Measurements from ENCODE around the gene ZC3H12D. TPM values are rescaled to one million over a fixed set of nuclear protein-coding genes. Genes with fewer than 3 reads are reported as not detected.

ZC3H12D gene
- total RNA-seq, 4 donors from 2014 or later: 0.42 to 2.2 (median 0.92) TPM

DNA sequence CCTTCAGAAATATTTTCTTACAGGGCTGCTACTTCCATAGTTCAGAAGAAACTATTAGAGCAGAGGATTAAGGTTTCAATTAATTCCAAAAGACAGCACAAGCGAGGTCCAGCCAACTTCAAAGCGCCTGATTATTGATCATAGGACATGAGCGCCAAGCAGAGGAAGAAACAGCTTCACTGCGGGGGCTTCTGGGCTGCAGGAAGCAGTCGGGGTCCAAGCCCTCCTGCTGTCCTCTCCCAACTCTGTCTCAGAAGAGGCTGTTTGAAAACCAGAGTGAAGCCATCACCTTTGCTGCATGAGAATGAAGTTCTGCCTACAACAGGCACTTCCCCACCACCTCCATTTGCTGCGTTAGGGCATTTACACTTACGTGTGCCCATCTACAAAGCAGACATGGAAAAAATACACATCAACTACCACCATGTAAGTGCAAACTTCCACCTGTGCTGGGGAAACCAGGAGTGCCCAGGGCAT, 60.8 kb downstream of the ZC3H12D start:
- WGBS, 2 donors: 53% methylated on average over 7 of the region's 7 CpGs
- intact Hi-C loops (cut with DNase I; ENCODE audit: low total_unique reads): no loop called here

DNA sequence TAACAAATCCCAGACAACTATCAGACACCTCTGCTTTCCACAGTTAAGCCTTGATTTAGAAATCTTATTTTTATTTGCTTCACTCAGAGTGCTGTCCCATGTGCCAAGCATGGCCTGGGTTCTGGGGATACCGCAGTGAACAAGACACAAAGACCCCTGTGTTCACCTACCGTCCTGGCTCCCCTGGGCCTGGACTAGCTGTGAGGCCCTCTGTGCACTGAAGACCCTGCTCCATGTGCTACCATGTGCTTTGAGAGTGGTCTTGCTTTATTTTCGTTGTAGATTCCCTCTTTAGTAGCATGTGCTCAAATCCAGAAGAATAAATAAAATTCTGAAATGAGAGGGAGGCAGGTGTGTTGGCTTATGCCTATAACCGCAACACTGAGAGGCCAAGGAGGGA, 62.2 kb downstream of the ZC3H12D start:
- intact Hi-C loops (cut with DNase I; ENCODE audit: low total_unique reads): no loop called here
- WGBS, 2 donors: 92 to 96% methylated on average over 4 of the region's 4 CpGs
- no peak for DNase-seq (ENCODE audit: low spot score in 2 of 2)
- H3K4me3 ChIP-seq (ENCODE audit: low read depth, poor library complexity, severe bottlenecking): no peak overlapping the region
- no peak for TF ChIP-seq POLR2A (IDR thresholded peaks at IDR 0.05)
- TF ChIP-seq, protein P1, sequence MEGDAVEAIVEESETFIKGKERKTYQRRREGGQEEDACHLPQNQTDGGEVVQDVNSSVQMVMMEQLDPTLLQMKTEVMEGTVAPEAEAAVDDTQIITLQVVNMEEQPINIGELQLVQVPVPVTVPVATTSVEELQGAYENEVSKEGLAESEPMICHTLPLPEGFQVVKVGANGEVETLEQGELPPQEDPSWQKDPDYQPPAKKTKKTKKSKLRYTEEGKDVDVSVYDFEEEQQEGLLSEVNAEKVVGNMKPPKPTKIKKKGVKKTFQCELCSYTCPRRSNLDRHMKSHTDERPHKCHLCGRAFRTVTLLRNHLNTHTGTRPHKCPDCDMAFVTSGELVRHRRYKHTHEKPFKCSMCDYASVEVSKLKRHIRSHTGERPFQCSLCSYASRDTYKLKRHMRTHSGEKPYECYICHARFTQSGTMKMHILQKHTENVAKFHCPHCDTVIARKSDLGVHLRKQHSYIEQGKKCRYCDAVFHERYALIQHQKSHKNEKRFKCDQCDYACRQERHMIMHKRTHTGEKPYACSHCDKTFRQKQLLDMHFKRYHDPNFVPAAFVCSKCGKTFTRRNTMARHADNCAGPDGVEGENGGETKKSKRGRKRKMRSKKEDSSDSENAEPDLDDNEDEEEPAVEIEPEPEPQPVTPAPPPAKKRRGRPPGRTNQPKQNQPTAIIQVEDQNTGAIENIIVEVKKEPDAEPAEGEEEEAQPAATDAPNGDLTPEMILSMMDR (IDR thresholded peaks at IDR 0.05): no peak

More for the DNA sequence above, 60.8 kb downstream of the ZC3H12D start:
- no peak overlapping the region for H3K4me3 ChIP-seq (ENCODE audit: low read depth, poor library complexity, severe bottlenecking)
- TF ChIP-seq POLR2A (IDR thresholded peaks at IDR 0.05): no peak
- TF ChIP-seq, protein P1 (IDR thresholded peaks at IDR 0.05): no peak
- DNase-seq (ENCODE audit: low spot score in 2 of 2): no peak

DNA sequence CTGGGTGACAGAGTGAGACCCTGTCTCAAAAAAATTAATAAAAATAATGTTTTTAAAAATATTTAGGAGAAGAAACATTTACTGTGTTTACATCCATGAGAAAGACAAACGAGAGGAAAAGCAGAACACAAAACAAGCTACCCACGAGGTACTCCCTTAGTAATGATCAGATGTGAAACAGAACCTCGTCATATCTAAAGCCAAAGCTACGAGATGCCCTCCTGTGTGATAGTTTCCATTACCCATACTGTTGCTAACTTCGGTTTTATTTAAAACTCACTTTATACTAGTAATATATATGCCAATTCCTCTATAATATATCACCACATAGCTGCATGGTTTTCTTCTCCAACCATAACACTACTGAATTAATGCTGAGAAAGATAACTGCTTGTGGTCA, 63.7 kb downstream of the ZC3H12D start:
- no peak for DNase-seq (ENCODE audit: low spot score in 2 of 2)
- intact Hi-C loops (cut with DNase I; ENCODE audit: low total_unique reads): no loop called here
- no peak for TF ChIP-seq POLR2A (IDR thresholded peaks at IDR 0.05)
- TF ChIP-seq, protein P1 (IDR thresholded peaks at IDR 0.05): no peak
- WGBS, 2 donors: 78 to 81% methylated on average over 5 of the region's 5 CpGs
- no peak overlapping the region for H3K4me3 ChIP-seq (ENCODE audit: low read depth, poor library complexity, severe bottlenecking)

DNA sequence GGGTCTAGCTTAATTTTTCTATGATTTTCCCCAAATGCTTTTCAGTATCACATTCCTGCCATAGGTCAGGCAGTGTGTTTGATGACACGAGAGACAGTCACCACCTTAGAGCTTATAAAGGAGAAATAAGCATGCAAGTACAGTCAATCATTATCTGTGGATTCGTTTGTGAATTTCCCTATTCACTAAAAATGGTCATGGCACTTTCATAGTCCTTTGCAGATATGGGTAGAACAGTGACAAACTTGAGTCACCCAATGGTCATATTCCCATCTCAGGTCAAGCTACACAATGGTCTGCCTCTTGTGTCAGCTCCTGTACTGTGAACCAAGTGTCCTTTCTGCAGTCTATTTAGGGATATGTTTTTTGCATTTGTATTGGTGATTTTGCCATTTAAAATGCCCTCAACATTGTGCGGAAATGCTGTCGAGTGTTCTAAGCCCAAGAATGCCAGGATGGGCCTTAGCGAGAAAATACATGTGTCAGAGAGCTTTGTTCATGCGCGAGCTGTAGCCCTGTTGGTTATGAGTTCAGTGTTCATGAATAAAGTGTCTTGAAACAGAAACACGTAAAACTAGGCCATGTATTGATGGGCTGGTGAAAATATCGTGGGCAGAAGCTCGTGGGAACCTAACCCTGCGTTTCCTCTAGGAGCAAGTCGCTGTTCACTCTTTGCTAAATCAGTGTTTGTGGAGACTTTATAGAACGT, 65.0 kb downstream of the ZC3H12D start:
- TF ChIP-seq POLR2A (IDR thresholded peaks at IDR 0.05): no peak
- TF ChIP-seq, protein P1 (IDR thresholded peaks at IDR 0.05): no peak
- H3K4me3 ChIP-seq (ENCODE audit: low read depth, poor library complexity, severe bottlenecking): no peak overlapping the region
- intact Hi-C loops (cut with DNase I; ENCODE audit: low total_unique reads): no loop called here
- 89 to 91% methylated on average over 13 of the region's 13 CpGs for WGBS, 2 donors
- DNase-seq (ENCODE audit: low spot score in 2 of 2): no peak

DNA sequence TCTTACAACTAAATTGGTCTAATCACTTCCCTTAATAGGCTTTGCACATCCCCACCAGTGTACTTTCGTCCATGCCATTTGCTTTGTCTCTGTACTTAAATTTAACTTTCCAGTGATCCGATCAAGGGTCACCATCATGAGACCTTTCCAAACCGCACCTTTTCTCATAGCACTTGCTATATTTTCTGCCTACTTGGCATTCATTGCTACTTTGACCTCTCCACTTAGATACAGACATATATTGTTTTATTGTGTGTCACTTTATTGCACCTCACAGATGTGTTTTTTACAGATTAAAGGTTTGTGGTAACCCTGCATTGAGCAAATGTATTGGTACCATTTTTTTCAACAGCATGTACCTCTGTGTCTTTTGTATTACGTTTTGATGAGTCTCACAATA, 70.0 kb downstream of the ZC3H12D start:
- WGBS, 2 donors: 92 to 94% methylated on average over 4 of the region's 4 CpGs
- DNase-seq (ENCODE audit: low spot score in 2 of 2): no peak
- TF ChIP-seq POLR2A (IDR thresholded peaks at IDR 0.05): no peak
- TF ChIP-seq, protein P1 (IDR thresholded peaks at IDR 0.05): no peak
- intact Hi-C loops (cut with DNase I; ENCODE audit: low total_unique reads): no loop called here
- no peak overlapping the region for H3K4me3 ChIP-seq (ENCODE audit: low read depth, poor library complexity, severe bottlenecking)

DNA sequence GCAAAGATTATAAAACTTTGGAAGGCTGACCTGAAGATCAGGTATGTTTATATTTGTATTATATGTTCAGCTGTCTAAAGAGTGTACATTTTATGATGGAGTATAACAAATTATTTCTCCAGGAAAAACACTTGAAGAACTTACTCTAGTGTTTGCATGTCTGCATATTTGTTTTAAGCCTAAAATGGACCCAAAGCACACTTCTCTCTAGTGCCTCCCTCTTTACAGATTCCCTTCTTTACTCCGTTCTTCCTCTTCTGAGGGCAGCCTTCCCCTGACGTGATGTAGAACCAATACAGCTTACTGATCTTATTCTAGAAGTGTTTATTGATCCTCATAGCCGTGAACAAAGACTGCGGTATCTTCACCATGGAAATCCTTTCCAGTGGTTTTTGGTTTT, 70.8 kb downstream of the ZC3H12D start:
- intact Hi-C loops (cut with DNase I; ENCODE audit: low total_unique reads): no loop called here
- no peak overlapping the region for H3K4me3 ChIP-seq (ENCODE audit: low read depth, poor library complexity, severe bottlenecking)
- WGBS, 2 donors: 81 to 94% methylated on average over 4 of the region's 4 CpGs
- DNase-seq (ENCODE audit: low spot score in 2 of 2): no peak
- TF ChIP-seq, protein P1 (IDR thresholded peaks at IDR 0.05): no peak
- no peak for TF ChIP-seq POLR2A (IDR thresholded peaks at IDR 0.05)

All from lower leg skin (tissue), 4 donors.